KOPT-K1 (cell line): ENCODE measurements around the gene VSIR.

ENCODE experiments used
- H3K27ac ChIP-seq: fragments of 200-600 bp; sonication (generic); 2 replicates; pipeline ENCODE4 v1.5.1; 2016; ENCODE audit warnings: antibody characterized with exemption, mild to moderate bottlenecking, low read depth, low read length; ENCODE audit not compliant: poor library complexity, severe bottlenecking
- H3K36me3 ChIP-seq: fragments of 200-600 bp; sonication (generic); 2 replicates; pipeline ENCODE4 v1.5.1; 2017; ENCODE audit warnings: antibody characterized with exemption, mild to moderate bottlenecking, low read length, moderate library complexity; ENCODE audit not compliant: insufficient read depth
- H3K9me3 ChIP-seq: fragments of 200-600 bp; sonication (generic); 2 replicates; pipeline ENCODE4 v1.5.1; 2017; ENCODE audit warnings: antibody characterized with exemption, low read length, mild to moderate bottlenecking; ENCODE audit not compliant: insufficient read depth, poor library complexity, severe bottlenecking

Gene VSIR

DNA sequence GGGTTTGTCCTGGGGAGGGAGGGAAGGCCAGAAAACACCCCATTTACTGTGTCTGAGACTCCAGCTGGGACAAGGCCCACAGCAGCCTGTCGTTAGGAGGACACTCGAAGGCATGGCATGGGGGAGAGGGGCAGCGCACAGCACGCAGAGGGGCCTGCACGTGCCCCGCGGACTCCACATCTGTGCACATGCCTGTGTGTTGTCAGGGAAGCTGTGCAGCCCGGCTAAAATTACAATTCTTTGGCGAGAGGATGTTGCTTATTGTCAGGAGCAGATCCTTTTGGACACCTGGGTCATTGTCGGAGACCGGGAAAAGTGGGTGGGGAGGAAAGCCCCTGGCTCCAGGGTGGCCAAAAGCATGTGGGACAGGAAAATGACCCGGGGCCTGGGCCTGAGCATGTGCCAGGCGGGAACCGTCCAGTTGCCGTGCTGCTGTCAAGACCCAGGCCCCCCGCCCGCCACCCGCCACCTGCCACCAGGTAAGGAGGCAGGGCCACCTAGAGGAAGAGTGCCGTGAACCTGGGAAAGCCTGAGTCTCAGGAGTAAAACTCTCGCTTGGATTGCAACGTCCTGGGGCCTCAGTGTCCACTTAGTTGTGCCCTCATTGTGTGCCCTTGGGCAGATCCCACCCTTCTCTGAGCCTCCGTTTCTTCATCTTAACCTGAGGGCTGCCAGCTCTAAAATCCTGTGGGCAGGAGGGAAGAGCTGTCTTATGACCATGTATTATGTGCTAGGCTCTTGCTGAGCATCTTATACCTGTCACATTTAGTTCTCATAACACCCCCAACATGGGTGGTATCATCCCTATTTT lies 7.2 kb downstream of the VSIR start:
- Histone ChIP-seq H3K27ac (no peak overlapping the region), H3K9me3 (no peaks in the 10 kb centered on the region), H3K36me3 (peaks cover 50% of the 10 kb centered on the region)

DNA sequence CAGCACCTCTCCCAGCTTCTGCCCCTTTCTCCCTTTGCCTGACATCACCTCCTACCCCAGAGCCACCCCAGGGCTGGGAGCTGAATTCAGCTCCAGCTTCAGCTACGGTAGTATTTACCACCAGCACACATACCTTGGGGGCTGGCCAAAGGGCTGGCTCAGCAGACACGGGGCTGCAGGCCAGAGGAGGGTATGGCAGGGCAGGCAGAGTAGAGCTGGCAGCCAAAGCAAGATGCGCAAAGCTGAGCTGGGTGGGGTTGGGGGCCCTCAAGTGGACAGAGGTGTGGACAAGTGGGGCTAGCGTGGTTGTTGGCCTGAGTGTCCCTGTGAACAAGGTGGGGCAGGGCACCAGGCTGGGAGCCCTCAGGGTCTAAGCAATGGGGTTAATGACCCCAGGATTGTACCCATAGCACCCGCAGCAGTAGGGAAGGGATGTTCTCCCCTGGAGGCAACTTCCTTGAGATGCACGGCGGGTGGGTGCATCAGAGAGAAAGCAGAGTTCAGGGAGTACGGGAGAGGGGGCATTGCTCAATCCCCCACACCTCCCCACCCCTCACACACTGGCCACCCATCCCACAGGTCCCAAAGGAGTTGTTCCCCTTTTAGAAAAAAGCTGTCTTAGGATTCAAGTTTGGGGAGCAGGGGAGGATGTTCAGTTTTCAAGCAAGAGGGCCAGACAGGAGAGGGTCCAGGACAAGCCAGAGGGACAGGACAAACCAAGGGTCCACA lies 8.0 kb downstream of the VSIR start:
- H3K9me3 ChIP-seq: no peaks in the 10 kb centered on the region
- peaks cover 57% of the 10 kb centered on the region for H3K36me3 ChIP-seq
- peak overlapping the region; percentile 3 for H3K27ac ChIP-seq

DNA sequence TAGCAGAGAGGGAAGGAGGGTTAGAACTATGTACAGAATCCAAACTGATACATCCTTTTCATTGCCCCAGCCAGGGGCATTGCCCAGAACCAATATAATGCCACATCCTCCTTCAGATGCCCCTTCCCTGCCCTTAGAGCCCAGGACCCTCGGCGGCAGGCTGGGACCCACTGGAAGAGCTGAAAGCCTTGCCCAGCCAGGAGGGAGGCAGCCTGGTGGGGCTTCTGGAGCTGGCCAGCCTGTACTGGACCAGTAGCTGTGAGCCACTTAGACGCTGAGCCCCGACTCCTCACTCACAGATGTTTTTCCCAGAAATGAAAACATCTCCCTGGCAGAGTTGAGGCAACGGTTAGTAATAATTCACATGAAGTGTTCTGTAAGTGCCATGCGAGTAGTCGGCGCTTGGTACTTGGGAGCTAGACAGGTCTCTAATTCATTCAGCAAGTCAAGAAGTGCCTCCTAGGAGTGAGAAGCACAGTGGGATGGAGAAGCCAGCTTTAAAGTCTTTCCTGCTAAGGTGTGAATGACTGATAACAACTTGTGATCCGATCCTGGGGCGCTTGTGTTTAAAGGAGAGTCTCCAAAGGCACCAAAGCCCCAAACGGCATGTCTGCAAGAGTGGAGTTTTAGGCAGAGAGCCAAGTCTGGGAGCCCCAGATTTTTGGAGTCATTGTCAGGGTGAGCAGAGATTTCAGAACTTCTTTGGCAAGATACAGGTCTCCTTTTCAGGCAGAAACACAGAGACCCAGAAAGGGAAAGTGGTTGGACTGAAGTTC lies 9.8 kb downstream of the VSIR start:
- Histone ChIP-seq H3K27ac (no peak overlapping the region), H3K9me3 (no peaks in the 10 kb centered on the region), H3K36me3 (peaks cover 58% of the 10 kb centered on the region)

DNA sequence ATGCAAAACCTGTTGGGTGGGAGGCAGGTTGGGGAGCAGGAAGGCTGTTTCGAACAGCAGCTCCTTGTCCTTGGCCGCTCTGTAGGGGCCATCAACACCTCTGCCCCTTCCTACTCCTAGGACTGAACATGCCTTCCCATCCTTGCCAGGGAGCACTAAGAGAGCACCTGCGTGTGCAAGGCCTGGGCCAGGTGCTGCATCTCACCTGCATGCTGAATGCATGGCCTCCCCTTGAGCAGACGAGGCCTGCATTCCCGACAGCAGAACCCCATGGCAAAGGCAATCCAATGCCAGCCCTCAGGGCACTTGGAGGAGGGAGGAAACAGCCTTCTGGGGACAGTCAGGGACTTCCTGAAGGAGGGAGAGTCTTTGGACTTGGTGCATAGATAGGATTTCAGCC lies 11.0 kb downstream of the VSIR start:
- Histone ChIP-seq H3K27ac (no peak overlapping the region), H3K9me3 (no peaks in the 10 kb centered on the region), H3K36me3 (peaks cover 52% of the 10 kb centered on the region)

DNA sequence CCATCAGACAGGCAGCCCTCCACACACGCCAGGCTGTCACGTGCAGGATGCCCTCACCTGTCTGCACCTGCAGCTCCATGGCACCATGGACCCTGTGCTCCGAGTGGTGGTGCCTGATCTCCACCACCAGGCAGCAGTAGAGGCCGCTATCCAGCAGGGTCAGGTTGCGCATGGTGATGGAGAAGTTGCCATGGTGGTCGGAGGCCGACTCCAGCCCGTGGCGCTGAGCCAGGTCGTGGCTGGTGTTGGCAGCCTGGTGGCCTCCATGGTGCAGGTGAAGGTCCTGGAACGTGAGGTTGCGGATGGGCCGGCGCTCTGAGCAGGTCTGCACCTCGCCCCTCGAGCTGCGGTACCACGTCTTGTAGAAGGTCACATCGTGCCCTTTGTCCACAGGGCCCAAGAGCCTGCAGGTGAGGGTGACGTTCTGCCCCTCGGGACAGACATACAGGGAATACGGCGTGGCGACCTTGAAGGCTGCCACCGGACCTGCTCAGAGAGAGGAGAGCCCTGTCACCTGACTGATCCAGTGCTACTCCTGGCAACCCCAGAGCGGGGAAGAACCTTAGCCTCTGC lies 11.7 kb downstream of the VSIR start:
- H3K27ac ChIP-seq: no peak overlapping the region

DNA sequence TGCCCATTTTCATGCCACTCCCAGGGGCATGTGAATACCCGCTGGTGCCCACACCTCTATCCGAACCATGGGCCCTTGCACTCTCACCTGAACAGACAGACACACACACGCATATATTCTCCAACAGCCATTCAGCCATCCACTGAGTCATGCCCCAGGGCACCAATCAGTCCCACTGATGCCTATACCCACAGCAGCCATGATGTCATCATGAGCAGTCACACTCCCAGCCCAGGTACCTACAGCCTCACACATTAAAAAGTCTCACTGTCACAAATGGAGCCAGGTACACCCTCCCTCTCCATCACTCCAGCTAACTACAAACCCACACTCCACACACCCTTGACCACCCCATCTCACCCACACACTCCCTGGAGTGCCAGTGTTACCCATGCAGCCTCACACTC lies 12.2 kb downstream of the VSIR start:
- no peaks in the 10 kb centered on the region for H3K9me3 ChIP-seq
- H3K27ac ChIP-seq: no peak overlapping the region
- peaks cover 46% of the 10 kb centered on the region for H3K36me3 ChIP-seq

More for the DNA sequence above, 11.7 kb downstream of the VSIR start:
- H3K9me3 ChIP-seq: no peaks in the 10 kb centered on the region
- peaks cover 46% of the 10 kb centered on the region for H3K36me3 ChIP-seq

DNA sequence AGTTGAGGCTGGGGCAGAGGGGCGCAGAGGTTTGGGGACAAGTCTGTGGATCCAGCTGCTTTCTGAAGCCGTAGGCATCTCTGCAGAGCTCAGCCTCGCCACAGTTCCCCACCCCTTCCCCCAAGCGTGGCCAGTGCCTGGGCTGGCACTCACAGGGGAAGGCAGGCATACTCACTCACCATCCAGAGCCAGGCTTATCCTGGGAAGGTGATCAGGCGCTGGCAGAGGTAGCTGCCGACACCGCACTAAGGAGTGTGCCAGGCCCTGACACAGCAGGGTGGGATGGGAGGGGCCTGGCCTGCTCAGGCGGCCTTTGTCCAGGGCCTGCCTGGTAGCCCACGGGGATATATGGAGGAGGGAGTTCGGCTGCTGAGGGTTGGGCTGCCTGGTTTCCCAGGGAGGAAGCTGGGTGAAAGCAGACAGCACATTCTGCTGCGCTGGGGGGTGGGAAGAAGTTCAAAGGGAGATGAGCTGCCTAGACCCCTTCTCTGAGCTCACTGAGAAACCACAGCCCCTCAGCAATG lies 15.9 kb downstream of the VSIR start:
- Histone ChIP-seq H3K9me3 (no peaks in the 10 kb centered on the region), H3K27ac (peak overlapping the region; percentile 100), H3K36me3 (peaks cover 27% of the 10 kb centered on the region)

DNA sequence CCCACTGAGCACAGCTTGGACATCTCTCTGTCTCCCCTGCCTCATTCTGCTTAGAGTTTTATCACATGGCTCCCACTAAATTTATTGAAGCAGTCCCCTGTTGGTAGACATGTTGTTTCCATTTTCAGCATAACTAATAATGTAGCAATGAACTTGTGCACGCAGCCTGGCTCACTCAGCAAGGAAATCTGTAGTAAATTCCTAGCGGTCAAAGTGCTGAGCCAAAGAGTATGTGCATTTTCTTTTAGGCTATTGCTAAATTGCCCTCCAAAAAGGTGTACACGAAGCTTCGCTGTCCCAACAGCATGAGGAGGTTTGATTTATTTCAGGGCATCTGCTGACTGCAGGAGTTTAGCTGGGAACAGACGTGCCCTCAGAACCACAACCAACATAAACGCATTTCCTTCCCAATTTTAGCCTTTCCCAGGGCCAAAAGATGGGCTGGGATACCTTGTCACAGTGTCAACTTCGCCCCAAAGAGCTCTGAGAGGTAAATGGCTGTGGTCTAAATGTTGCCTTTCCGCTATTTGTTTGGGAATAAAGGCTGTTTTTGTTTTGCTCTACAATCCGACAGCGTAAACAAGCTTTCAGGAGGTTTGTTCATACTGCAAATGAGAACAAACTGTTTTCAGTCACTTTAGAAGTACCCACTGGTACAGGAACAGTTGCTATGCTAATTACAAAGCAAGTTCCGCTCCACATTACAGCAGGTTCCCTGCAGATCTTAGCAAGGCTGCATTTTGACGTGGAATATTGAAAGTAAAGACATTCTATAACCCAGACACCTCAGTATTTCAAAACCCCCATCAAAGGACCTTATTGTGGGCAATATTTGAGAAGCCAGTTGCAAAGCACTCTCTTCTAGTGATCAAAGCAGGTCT lies 16.8 kb downstream of the VSIR start:
- H3K9me3 ChIP-seq: no peaks in the 10 kb centered on the region
- peaks cover 27% of the 10 kb centered on the region for H3K36me3 ChIP-seq
- H3K27ac ChIP-seq: peak overlapping the region; percentile 100

DNA sequence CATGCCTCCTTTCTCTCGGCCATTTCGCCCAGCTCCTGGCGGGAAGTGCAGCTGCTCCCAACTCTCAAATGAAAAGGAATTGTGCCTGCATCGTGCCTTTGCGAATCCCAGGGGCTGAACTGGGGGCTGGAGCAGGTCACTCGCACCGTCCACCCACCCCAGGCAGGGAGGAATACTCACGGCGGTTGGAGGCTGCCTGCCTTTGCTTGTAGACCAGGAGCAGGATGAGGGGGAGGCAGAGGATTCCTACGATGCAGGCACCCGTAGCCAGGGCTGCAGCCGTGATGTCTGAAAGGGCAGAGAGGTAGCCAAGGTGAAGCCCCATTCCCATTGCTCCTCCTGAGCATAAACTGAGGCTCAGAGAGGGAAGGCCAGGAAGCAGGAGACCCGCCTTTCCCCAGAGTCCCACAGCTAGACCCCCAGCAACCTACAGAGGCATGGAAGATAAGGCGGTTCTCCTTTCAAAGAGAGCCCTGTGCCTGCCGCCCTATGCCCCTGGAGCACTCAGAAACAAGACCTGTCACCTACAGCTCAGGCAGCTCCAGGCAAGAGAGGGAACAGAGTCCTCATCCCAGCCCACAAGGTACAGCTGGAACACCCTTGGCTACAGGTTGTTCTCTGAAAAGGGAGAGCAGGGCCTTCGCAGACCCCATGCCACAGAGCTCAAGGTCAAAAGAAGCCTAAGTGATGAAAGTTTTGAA lies 18.0 kb downstream of the VSIR start:
- Histone ChIP-seq H3K9me3 (no peaks in the 10 kb centered on the region), H3K27ac (peak overlapping the region; percentile 100), H3K36me3 (peaks cover 23% of the 10 kb centered on the region)

DNA sequence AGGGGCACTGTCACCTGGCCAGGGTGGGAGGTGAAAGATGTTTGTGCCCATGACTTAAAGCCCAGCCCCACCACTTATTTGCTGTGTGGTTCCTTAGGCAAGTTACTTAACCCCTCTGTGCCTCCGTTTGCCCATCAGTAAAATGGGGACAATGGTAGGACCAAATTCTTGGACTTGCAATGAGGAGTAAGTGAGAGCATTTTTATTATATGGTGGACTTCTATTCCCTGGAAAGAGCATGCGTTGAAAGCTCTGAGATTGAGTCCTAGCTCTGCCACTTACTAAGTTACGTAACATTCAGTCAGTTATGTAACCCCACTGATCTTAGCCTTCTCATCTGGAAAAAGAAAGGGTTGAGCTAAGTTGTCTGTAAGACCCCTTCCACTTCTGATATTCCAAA lies 18.8 kb downstream of the VSIR start:
- Histone ChIP-seq H3K36me3 (peaks cover 30% of the 10 kb centered on the region), H3K9me3 (no peaks in the 10 kb centered on the region), H3K27ac (peak overlapping the region; percentile 100)

DNA sequence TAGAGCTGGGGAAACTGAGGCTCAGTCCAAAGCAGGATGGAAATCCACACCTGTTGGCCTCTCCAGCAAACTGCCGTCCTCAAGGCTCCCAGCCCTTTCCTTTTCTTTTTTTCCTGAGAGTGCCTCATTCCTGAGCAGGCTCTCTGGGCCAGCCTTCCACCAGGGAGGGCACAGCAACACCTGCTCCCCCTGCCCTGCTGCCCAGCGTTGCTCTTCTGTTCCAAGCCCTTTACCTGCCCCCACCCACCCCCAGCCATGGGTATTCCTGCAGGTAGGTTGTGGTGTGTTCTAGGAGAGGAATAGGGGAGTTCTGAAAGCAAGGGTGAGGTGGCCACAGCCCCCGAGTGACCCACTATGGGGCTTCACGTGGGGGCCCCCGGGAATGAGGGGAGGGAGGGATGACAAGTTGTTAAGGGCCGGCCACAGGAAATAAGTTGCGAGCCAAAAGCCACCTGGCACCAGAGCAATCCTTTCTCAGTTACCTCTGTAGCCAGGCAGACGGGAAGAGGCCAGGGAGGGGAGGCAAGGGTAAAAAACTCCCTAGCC lies 19.3 kb downstream of the VSIR start:
- no peaks in the 10 kb centered on the region for H3K9me3 ChIP-seq
- H3K27ac ChIP-seq: peak overlapping the region; percentile 100
- H3K36me3 ChIP-seq: peaks cover 30% of the 10 kb centered on the region

DNA sequence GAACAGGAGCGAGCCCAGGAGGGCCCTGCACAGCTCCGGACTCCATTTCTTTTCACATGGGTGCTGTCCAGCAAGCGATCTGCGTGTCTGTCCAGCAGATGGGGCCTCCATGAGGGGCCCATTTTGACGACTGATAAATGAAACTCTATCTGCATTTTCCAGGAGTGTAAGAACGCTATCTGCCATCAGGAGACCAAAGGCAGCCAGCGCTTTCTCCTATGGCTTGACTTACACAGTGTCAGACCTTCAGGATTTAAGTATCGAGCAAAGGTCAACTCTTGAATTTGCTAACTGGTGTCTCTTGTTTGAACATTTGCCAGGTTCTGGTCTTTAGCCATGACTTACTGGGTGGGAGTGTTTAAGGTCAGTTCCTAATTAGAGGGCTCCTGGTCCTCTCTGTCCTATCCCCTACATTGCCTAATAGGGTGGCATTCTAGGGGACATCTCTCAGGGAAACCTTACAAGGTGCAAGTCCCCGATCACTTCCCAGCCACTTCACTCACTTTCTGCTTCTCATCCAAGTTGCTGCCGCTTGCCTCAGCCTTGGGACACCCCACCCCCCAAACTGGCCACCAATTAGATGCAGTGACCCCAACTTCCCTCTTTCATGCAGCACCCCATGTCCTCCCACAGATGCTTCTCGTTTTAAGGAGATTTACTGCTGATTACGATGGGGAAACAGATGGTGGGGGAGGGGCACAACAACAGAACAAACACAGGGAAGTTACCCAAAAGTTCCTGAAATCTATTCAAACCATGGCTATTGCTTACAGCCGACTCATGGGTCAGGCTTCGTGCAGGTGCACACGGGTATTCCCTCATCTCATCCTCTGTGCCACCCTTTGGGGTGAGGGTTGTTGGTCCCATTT lies 20.0 kb downstream of the VSIR start:
- Histone ChIP-seq H3K9me3 (no peaks in the 10 kb centered on the region), H3K27ac (peak overlapping the region; percentile 100), H3K36me3 (peaks cover 30% of the 10 kb centered on the region)
